ENCODE data around the gene MEIG1.
A peak's percentile ranks its signal among the peaks of the same experiment; 100 is the strongest.
"Not testable (repeated sequence)": the region's sequence is repeated elsewhere in the genome, so short reads cannot be mapped to it uniquely, and the experiment has no call there.

MEIG1 gene

GRCh38 chr10:14954934-14955333 is 4.3 kb upstream of the MEIG1 start:
- no peak for DNase-seq

- no peak for DNase-seq
Measured at GRCh38 chr10:14958872-14959220, 342 bp upstream of the MEIG1 start.

GRCh38 chr10:14967897-14968296 is 8.7 kb downstream of the MEIG1 start:
- no peak for DNase-seq

- DNase-seq: peak in 1 of 4 experiments; percentile 31
Measured at GRCh38 chr10:14971867-14972448, 12.8 kb downstream of the MEIG1 start.

- not testable (repeated sequence) for DNase-seq
Measured at GRCh38 chr10:14974153-14974998, 15.2 kb downstream of the MEIG1 start.

GRCh38 chr10:14975672-14976273 is 16.6 kb downstream of the MEIG1 start:
- DNase-seq: no peak

GRCh38 chr10:14982744-14983143 is 23.6 kb downstream of the MEIG1 start:
- DNase-seq: no peak

GRCh38 chr10:14989552-14989951 is 30.4 kb downstream of the MEIG1 start:
- not testable (repeated sequence) for DNase-seq

GRCh38 chr10:14991035-14991749 is 32.0 kb downstream of the MEIG1 start:
- DNase-seq: peak in 2 of 4 experiments; percentile 6 to 10

GRCh38 chr10:14992336-14992735 is 33.1 kb downstream of the MEIG1 start:
- DNase-seq: not testable (repeated sequence)

GRCh38 chr10:14993500-14994455 is 34.6 kb downstream of the MEIG1 start:
- DNase-seq: not testable (repeated sequence)

GRCh38 chr10:14995964-14996565 is 36.9 kb downstream of the MEIG1 start:
- no peak for DNase-seq

GRCh38 chr10:15013530-15013929 is 54.3 kb downstream of the MEIG1 start:
- not testable (repeated sequence) for DNase-seq

GRCh38 chr10:15015451-15015850 is 56.3 kb downstream of the MEIG1 start:
- no peak for DNase-seq

- DNase-seq: not testable (repeated sequence)
Measured at GRCh38 chr10:15020966-15021365, 61.8 kb downstream of the MEIG1 start.
